ENCODE data around the gene RNF148.

GRCh38 chr7:122672536-122672935, 30.2 kb downstream of the RNF148 start:
- no peak for TF ChIP-seq EP300 (IDR thresholded peaks at IDR 0.05)
- no peak for TF ChIP-seq CTCF (IDR thresholded peaks at IDR 0.05)
